Activated T-helper 1 cell treated with anti-CD3 and anti-CD28 coated beads, Interleukin-12 subunit alpha, Interleukin-12 subunit beta, Interleukin-2, Interleukin-4 antibody, amounts not matched to agents 30 ng/mL and 10 ng/mL and 1 ng/mL, durations not matched to agents 14 hours and 24 hours and 36 hours (primary cell): ENCODE results near the gene ST6GALNAC3. TPM values are rescaled to one million over a fixed set of nuclear protein-coding genes. Genes with fewer than 3 reads are reported as not detected.

Source experiments
- DNase-seq: peaks from one replicate; pipeline ENCODE4 v3.0.0; 2021; ENCODE audit warnings: low spot score
- H3K27ac Mint-ChIP-seq: one replicate; pipeline ENCODE4 v1.8.0; 2021; ENCODE audit warnings: mild to moderate bottlenecking, mixed read lengths
- H3K27me3 Mint-ChIP-seq: one replicate; pipeline ENCODE4 v1.8.0; 2022; ENCODE audit warnings: mild to moderate bottlenecking, moderate library complexity, mixed read lengths; ENCODE audit not compliant: insufficient read depth
- H3K36me3 Mint-ChIP-seq: one replicate; pipeline ENCODE4 v1.8.0; 2021; ENCODE audit warnings: low read depth, mixed read lengths
- H3K4me1 Mint-ChIP-seq: one replicate; pipeline ENCODE4 v1.8.0; 2021; ENCODE audit warnings: low read depth, mixed read lengths
- H3K4me3 Mint-ChIP-seq: one replicate; pipeline ENCODE4 v1.8.0; 2021; ENCODE audit warnings: mild to moderate bottlenecking, moderate library complexity, mixed read lengths
- H3K9me3 Mint-ChIP-seq: one replicate; pipeline ENCODE4 v1.8.0; 2021; ENCODE audit warnings: mixed read lengths
- intact Hi-C: fragments of 100-400 bp; cut with micrococcal nuclease; formaldehyde crosslinking; loops from one replicate; pipeline ENCODE4 v1.15.1; 2024
- total RNA-seq: library from RNA; stranded (reverse); gene quantifications from 2 replicates; pipeline ENCODE4 v1.2.3, GENCODE V29; 2022

Gene ST6GALNAC3
- total RNA-seq, 1 donor from 2014 or later = not detected

DNA sequence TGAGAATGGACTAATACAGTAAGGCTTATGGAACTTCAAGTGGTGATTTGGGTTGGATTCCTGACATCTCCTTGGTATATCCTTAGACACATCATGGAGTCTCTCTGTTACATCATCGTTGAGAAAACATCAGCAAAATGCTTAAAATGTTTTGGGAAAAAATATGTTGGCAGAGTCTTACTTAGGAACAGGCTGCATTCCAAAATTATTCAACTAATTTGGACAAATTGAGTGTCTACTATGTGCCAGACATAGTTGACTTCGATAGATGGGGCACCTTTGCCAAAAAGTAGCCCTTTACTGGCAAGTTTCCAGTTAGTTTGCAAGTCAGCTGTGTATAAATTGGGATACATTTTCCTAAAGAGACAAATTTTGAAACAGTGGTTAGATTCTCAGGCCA is 539.3 kb downstream of the ST6GALNAC3 start:
- DNase-seq = no peak
- H3K4me1 Mint-ChIP-seq = no peaks in the 10 kb centered on the region
- intact Hi-C loops = loop anchor here (10.0 kb wide), 1 partner anchor 459 kb away; no protein-coding TSS in a partner anchor
- no peak overlapping the region for H3K4me3 Mint-ChIP-seq
- H3K36me3 Mint-ChIP-seq = no peaks in the 10 kb centered on the region
- H3K27ac Mint-ChIP-seq = no peak overlapping the region
- H3K9me3 Mint-ChIP-seq = no peaks in the 10 kb centered on the region
- H3K27me3 Mint-ChIP-seq = no peaks in the 10 kb centered on the region

DNA sequence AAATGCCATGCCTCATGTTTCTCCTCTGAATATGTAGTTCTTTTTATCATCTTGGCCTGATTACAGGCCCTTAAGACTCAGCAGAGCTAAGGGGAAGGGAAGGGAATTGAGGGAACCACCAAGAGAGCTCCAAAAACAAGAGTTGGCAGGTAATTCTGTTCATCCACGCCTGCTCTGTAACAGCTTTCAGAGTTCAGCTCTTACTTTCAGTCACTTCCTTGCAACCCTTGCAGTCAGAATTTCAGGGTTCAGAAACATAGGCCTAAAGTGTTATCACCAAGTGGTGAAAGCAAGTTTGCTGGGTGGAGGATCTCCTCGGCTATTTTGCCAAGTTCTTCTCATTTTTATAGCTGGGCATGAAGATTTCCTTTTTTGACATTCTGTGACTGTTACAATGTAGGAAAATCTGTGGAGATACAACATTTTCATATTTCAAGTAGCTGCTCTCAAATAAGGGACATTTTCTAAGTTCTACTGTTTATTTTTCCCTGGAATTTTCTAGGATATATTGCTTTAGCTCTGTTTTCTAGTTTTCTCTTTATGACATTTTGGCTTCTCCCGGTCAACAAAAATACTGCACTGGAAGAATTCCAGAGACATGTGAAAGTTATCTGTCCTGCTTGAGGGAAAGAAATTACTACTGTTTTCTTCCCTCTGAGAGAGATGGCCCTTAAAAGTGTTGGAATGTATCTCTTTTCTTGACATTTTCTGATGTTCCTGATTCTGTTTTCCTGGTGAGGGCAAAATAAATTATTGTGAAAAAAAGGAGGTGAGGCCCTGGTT is 540.9 kb downstream of the ST6GALNAC3 start:
- Mint-ChIP-seq H3K36me3 (no peaks in the 10 kb centered on the region), H3K4me1 (no peaks in the 10 kb centered on the region), H3K27me3 (no peaks in the 10 kb centered on the region), H3K4me3 (no peak overlapping the region), H3K9me3 (no peaks in the 10 kb centered on the region), H3K27ac (no peak overlapping the region)
- no peak for DNase-seq
- intact Hi-C loops = loop anchor here (10.0 kb wide), 1 partner anchor 461 kb away; no protein-coding TSS in a partner anchor

DNA sequence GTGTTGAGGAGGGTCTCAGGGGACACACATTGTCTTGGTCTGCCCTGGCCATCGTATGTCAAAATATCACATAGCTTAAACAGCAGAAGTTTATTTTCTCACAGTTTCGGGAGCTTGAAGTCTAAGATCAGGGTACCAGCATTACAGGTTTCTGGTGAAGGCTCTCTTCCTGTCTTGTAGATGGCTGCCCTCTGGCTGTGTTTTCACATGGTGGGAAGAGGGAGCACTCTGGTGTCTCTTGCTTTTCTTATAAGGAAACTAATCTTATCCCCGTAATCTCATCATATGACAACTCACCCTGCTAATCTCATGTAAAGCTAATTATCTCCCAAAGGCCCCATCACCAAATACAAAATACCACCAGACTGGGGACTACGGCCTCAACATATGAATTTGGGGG is 545.8 kb downstream of the ST6GALNAC3 start:
- no peak for DNase-seq
- Mint-ChIP-seq H3K4me1 (no peaks in the 10 kb centered on the region), H3K4me3 (no peak overlapping the region), H3K9me3 (no peaks in the 10 kb centered on the region), H3K27me3 (no peaks in the 10 kb centered on the region), H3K27ac (no peak overlapping the region), H3K36me3 (no peaks in the 10 kb centered on the region)
- intact Hi-C loops = no loop called here

DNA sequence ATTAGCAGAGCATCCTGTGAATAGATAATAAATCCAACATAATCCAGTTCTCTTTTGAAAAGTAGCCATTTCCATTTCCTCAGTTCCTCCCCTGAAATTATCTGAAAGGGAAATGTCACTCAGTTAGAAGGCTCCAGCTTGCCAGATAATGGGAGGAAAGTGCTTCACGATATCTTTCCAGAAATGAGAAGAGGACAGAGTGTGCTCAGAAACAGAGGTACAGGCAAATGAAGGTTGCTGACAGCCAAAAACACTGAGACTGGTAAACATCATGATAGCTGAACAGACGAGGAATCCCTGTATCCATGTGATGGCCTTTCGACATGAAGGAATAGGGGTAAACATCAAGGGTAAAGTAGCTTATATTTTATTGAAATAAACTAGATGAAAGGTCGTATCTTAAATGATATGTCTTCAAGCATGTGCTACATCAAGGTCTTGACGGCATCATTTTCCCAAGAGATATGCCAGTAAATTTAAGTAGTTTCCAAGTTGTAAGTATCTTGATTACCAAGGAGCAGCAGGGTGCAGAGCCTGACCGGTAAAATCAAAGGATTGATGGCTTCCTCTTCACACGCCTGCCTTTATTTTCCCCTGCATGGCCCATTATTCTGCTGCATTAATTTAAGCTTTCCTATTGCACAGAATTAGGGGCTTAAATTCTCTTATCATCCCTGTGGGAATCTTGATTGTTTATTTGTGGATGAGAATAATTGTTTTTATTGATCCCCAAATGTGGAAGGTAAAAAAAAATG is 548.4 kb downstream of the ST6GALNAC3 start:
- Mint-ChIP-seq H3K27me3 (no peaks in the 10 kb centered on the region), H3K4me3 (no peak overlapping the region)
- DNase-seq = no peak

DNA sequence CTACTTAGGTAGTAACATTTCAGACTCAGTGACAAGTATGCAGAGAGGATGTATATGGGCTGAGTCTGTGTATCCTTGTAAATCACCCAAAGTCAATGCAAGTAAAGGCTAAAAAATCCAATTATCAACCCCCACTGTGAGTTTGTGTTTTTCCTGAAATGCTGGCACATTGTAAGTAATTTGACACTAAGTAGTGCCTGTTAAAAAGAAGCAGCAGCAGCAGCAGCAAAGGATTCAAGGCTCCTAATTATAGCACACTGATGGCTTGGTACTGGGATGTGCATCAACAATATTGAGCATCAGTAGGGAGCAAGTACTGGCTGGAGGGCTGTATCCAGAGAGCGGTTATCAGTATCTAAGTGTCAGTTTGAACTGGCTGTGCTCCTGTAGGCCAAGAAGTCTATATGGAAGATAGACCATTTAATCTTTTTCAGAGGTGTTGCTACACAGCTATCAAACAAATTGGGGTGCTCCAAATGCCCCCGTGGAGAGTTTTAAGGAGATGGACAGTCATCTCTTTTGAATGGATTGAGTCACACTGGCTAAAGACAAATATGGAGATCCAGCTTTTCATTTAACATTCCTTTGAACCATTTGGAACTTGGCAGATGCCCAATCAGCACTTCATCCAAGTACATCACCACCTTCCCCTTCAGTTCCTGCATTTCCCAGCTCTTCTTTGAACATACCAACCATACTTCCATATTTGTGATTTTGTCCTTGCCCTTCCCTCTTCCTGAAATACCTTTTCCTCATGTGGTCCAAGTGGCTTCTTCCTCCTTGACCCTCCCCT is 551.5 kb downstream of the ST6GALNAC3 start:
- Mint-ChIP-seq H3K4me1 (no peaks in the 10 kb centered on the region), H3K36me3 (no peaks in the 10 kb centered on the region), H3K27ac (no peak overlapping the region), H3K4me3 (no peak overlapping the region), H3K27me3 (no peaks in the 10 kb centered on the region), H3K9me3 (peaks cover 4% of the 10 kb centered on the region)
- DNase-seq = no peak
- intact Hi-C loops = no loop called here

More for the DNA sequence above, 548.4 kb downstream of the ST6GALNAC3 start:
- H3K36me3 Mint-ChIP-seq = no peaks in the 10 kb centered on the region
- H3K27ac Mint-ChIP-seq = no peak overlapping the region
- intact Hi-C loops = no loop called here
- H3K9me3 Mint-ChIP-seq = no peaks in the 10 kb centered on the region
- H3K4me1 Mint-ChIP-seq = no peaks in the 10 kb centered on the region

DNA sequence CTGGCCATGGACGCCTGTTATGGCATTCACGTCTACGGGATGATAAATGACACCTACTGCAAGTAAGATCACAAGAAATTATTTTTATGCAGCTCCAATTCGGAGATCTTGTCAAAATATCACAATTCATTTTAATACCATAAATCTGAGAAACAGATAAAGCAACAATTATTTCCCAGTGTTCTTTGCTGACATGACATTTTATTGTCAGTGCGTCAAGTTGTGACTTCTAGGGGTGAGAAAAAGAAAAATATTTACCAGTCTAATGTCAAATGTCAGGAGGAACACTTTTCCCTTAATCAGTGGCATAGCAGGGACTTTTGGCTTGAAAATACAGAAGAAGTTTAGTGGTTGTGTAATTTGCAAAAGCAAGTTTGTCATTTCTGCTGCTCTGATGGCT is 553.0 kb downstream of the ST6GALNAC3 start:
- intact Hi-C loops = no loop called here
- DNase-seq = no peak
- no peak overlapping the region for H3K27ac Mint-ChIP-seq
- no peaks in the 10 kb centered on the region for H3K4me1 Mint-ChIP-seq
- H3K4me3 Mint-ChIP-seq = no peak overlapping the region
- peaks cover 4% of the 10 kb centered on the region for H3K9me3 Mint-ChIP-seq
- H3K27me3 Mint-ChIP-seq = no peaks in the 10 kb centered on the region
- no peaks in the 10 kb centered on the region for H3K36me3 Mint-ChIP-seq

DNA sequence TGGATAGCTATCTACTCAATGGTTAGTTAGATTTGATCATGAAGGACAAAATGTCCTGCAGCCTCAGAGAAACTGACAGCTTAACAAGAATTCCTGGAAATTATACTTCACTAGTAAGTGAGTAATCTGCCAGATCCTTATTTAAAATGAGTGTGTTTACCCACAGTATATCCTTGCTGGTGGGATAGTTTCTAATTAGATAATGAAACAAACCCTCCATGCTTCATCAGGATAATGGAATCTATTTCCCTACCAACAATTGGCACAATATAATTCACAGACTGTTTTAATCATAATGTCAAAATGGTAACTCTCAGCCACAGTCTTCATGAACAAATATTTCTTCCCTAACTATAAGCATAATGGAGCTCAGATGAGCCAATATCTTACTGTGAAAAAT is 553.4 kb downstream of the ST6GALNAC3 start:
- no peaks in the 10 kb centered on the region for H3K4me1 Mint-ChIP-seq

DNA sequence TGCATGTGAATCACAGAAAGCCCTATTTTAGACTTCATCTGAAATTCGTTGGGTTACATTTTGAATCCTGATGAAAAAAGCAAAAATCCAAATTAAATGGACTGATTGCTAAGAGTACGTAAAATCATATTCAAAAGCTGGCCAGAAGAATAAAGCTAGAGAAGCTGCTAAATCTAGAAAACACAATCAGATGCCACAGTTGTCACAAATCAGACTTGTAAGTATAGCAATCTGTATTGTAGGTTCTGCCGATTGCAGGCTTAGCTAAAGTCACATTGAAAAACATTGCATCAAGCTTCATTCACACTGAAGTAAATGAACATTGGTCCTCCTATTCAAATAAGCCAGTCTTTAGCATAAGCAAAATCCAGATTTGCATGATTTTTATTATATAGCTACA is 557.6 kb downstream of the ST6GALNAC3 start:
- H3K36me3 Mint-ChIP-seq = no peaks in the 10 kb centered on the region
- peaks cover 4% of the 10 kb centered on the region for H3K9me3 Mint-ChIP-seq
- H3K27me3 Mint-ChIP-seq = no peaks in the 10 kb centered on the region
- H3K27ac Mint-ChIP-seq = no peak overlapping the region
- H3K4me3 Mint-ChIP-seq = no peak overlapping the region
- no peaks in the 10 kb centered on the region for H3K4me1 Mint-ChIP-seq
- intact Hi-C loops = no loop called here
- DNase-seq = no peak

More for the DNA sequence above, 553.4 kb downstream of the ST6GALNAC3 start:
- no peak overlapping the region for H3K27ac Mint-ChIP-seq
- peaks cover 4% of the 10 kb centered on the region for H3K9me3 Mint-ChIP-seq
- no peaks in the 10 kb centered on the region for H3K27me3 Mint-ChIP-seq
- DNase-seq = no peak
- H3K4me3 Mint-ChIP-seq = no peak overlapping the region
- no peaks in the 10 kb centered on the region for H3K36me3 Mint-ChIP-seq
- intact Hi-C loops = no loop called here

DNA sequence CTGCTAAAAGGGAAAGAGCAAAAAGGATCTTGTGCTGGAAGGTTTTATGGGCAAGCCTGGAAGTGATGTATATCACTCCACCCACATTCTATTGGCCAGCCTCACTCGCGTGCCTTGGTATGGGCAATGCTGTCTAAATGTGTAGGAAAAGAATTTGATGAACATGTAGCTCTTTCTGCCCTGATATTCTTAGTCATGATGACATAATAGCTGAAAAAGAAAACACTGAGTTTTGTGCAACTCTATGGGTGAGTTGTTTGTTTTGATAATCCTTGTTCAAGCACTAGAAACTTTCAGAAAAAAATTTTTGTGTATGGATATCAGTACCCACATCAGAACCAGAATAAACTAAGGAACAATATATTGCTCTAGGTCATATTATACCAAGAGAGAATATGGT is 561.2 kb downstream of the ST6GALNAC3 start:
- no peak overlapping the region for H3K4me3 Mint-ChIP-seq
- H3K27ac Mint-ChIP-seq = no peak overlapping the region
- H3K27me3 Mint-ChIP-seq = no peaks in the 10 kb centered on the region
- H3K36me3 Mint-ChIP-seq = no peaks in the 10 kb centered on the region
- H3K4me1 Mint-ChIP-seq = no peaks in the 10 kb centered on the region
- no peaks in the 10 kb centered on the region for H3K9me3 Mint-ChIP-seq
- intact Hi-C loops = no loop called here
- DNase-seq = no peak

DNA sequence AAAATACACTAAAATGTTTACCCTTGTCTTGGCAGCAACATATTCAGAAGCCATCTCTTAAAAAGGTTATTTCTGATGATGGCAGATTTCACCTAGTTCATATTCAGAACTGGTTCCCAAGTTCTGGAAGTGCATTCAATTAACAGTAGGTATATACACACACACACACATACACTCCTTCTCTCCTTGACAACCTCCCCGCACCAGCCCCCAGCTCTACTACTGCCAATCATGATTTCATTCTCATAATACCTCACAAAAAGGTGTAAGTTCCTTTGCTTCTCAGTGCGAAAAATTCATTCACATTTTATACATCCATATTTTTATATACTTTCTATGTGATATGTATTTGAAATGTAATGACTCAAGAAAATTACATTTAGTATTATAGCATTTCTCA is 564.6 kb downstream of the ST6GALNAC3 start:
- intact Hi-C loops = no loop called here
- no peak for DNase-seq
- no peaks in the 10 kb centered on the region for H3K9me3 Mint-ChIP-seq
- no peak overlapping the region for H3K27ac Mint-ChIP-seq
- no peak overlapping the region for H3K4me3 Mint-ChIP-seq
- H3K36me3 Mint-ChIP-seq = no peaks in the 10 kb centered on the region
- no peaks in the 10 kb centered on the region for H3K27me3 Mint-ChIP-seq
- H3K4me1 Mint-ChIP-seq = no peaks in the 10 kb centered on the region

DNA sequence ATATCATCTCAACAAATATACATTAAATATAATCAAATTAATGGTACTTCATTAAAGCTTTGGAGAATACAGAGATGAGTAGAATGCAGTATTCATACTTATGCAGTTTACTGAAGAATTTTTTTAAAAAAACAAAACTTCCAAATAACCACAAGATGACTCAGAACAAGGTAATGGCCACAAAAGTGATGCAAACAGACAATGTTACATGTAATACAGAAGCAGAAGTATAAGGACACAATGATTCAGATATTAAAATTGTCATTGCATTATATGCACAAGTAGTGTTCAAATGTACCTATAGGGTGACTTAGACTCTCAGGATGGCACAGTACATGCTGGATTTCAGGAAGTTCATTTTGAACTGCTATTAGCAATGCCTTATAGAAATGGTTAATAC is 565.5 kb downstream of the ST6GALNAC3 start:
- Mint-ChIP-seq H3K4me3 (no peak overlapping the region), H3K9me3 (no peaks in the 10 kb centered on the region), H3K36me3 (no peaks in the 10 kb centered on the region), H3K27ac (no peak overlapping the region), H3K4me1 (no peaks in the 10 kb centered on the region), H3K27me3 (no peaks in the 10 kb centered on the region)
- DNase-seq = no peak
- intact Hi-C loops = no loop called here

DNA sequence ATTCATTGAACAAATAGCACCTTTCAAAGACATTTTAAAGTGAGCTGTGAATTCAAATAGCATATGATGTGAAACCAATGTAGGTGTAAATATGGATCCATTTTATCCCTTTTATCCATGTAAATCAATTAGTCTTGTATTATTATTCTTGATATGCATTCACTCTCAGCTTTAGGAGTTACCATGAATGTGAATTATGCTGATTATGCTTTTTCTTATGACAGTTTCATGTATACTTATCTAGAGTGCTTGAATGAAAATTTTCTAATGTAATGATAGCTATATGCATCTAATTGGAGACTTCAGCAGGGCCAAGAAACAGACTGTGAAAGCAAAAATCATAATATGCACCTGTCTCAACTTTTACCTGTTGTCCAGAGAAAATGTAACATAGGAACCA is 566.2 kb downstream of the ST6GALNAC3 start:
- H3K4me3 Mint-ChIP-seq = no peak overlapping the region
- H3K9me3 Mint-ChIP-seq = no peaks in the 10 kb centered on the region
- no peaks in the 10 kb centered on the region for H3K4me1 Mint-ChIP-seq
- no peaks in the 10 kb centered on the region for H3K27me3 Mint-ChIP-seq
- intact Hi-C loops = no loop called here
- H3K36me3 Mint-ChIP-seq = no peaks in the 10 kb centered on the region
- no peak for DNase-seq
- no peak overlapping the region for H3K27ac Mint-ChIP-seq

DNA sequence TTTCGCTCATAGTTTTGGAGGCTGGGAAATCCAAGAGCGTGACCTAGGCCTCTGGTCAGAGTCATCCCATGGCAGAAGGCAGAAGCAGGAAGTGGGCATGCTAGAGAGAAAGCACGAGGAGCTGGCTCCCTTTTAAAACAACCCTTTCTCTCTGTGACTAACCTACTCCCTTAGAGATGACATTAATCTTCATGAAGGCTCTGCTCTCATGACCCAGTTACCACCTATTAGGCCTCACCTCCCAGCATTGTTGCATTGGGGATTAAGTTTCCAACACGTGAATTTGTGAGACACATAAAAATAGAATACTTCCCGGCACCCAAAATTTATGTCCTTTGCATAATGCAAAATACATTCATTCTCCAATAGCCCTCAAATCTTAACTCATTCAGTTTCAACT is 569.6 kb downstream of the ST6GALNAC3 start:
- no peak for DNase-seq
- Mint-ChIP-seq H3K4me3 (no peak overlapping the region), H3K27me3 (no peaks in the 10 kb centered on the region), H3K27ac (no peak overlapping the region), H3K36me3 (no peaks in the 10 kb centered on the region), H3K4me1 (no peaks in the 10 kb centered on the region), H3K9me3 (no peaks in the 10 kb centered on the region)
- intact Hi-C loops = no loop called here
